Pancreas (tissue), 10 donors: Measurements from ENCODE around the gene TREML1. TPM values are rescaled to one million over a fixed set of nuclear protein-coding genes. Genes with fewer than 3 reads are reported as not detected.
"Not testable (repeated sequence)": the region's sequence is repeated elsewhere in the genome, so short reads cannot be mapped to it uniquely, and the experiment has no call there.

ENCODE experiments used
- ATAC-seq, 4 donors: fragments of 200-7000 bp; cut with Tn5 transposase; one replicate each; pipeline versions ENCODE4 v1.8.0 to v1.9.1; 2020; ENCODE audit warnings: mild to moderate bottlenecking in 4 of 4, moderate library complexity in 4 of 4
- DNase-seq, 6 donors: peaks; one replicate each; pipeline ENCODE4 v3.0.0-alpha.2; 2020
- FAIRE-seq: peaks from 2 replicates; lab custom pipeline; 2012; peaks lifted over from hg19 to GRCh38; lab: Jason Lieb, UNC
- H3K27ac ChIP-seq, 4 donors: fragments of 200-600 bp; sonication (generic); 1 replicate in 3 of 4; 2 replicates in 1 of 4; pipeline versions ENCODE4 v1.5.0 to v1.8.0; 2020
- H3K27me3 ChIP-seq, 4 donors: fragments of 200-600 bp; one replicate each; pipeline ENCODE4 v1.8.0; 2021
- H3K36me3 ChIP-seq, 3 donors: fragments of 200-600 bp; sonication (generic) in 1 of 3; one replicate each; pipeline versions ENCODE4 v1.5.0 to v1.8.0; 2020 to 2021
- H3K4me1 ChIP-seq, 3 donors: fragments of 200-600 bp; one replicate each; pipeline ENCODE4 v1.8.0; 2021
- H3K4me3 ChIP-seq, 4 donors: fragments of 200-600 bp; sonication (generic) in 2 of 4; one replicate each; pipeline versions ENCODE4 v1.5.0 to v1.8.0; 2020 to 2021
- H3K9me3 ChIP-seq, 4 donors: fragments of 200-600 bp; one replicate each; pipeline ENCODE4 v1.8.0; 2021
- WGBS, 2 donors: extraction: QIAGEN DNeasy Blood & Tissue Kit; methylation state at CpG; one replicate each; pipeline ENCODE4 v1.1.7; 2013; 5-methylcytosine and 5-hydroxymethylcytosine counted together
- intact Hi-C, 3 donors: fragments of 100-400 bp; cut with DNase I; formaldehyde crosslinking; loops; one replicate each; pipeline versions ENCODE4 v1.11.1 to v1.14.2; 2022
- polyA plus RNA-seq, 2 donors: library from polyadenylated mRNA; stranded (reverse); fragments of 200-250 nt; gene quantifications; one replicate each; pipeline ENCODE4 v1.2.3, GENCODE V29; 2013
- total RNA-seq, 6 donors: library from RNA; stranded (reverse); fragmentation: NEBNext Ultra II Directional in 4 of 6; extraction: Animal tissue kit (Norgen Biotek cat#: 25700) in 4 of 6; gene quantifications; one replicate each; pipeline versions ENCODE4 v1.2.1 to v1.2.4, GENCODE V29; 2021 to 2023
- TF ChIP-seq, protein P1 (sequence below), 4 donors: fragments of 200-600 bp; sonication (generic) in 3 of 4; IDR thresholded peaks; one replicate each; pipeline versions ENCODE4 v1.5.0 to v1.8.0; 2021; ENCODE audit warnings: antibody characterized with exemption in 4 of 4
- donor health status: healthy with polysubstance abuse.
- donor health status: DM: no; HTN: no; CAD: no; lungs with moderate emphysema.
- donor health status: DM: no; HTN: no; CAD: no.
- donor health status: control.
- donor health status: control.
- donor health status: Bipolar disorder and iron deficiency.
- donor health status: DM: yes; HTN: yes; CAD: no.
- donor health status: DM: no; HTN: no; CAD: no.
- donor health status: DM: no; HTN: no; CAD: no.
- donor health status: DM: yes; HTN: yes; CAD: no.

Gene TREML1
- total and polyA plus RNA-seq, 8 donors, result 0.19 to 0.84 (median 0.28) TPM; not detected in 4

DNA sequence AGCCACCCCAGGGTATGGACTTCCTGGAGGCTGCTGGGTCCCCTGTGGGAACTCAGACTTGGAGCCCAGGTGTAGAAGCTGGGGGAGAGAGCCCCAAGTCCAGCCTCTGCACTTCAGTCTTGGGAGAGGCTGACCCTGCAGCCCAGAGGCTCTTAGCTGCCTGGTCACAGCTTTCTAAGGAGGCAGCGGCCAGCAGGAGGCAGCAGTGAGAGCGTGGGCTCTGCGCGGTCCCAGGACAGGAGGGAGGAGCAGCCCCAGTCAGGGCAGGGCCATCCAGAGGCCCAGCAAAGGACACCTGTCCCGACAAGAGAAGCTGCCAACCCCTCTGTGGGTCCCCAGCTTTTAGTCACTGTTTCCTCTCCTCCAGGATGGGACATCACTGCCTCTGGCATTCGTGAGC, 37.4 kb upstream of the TREML1 start:
- 14 to 19% methylated on average over 5 to 6 of the region's 6 CpGs for WGBS, 2 donors
- peak in 3 of 4 donors; percentile 62 to 90 (median 70) for ATAC-seq

DNA sequence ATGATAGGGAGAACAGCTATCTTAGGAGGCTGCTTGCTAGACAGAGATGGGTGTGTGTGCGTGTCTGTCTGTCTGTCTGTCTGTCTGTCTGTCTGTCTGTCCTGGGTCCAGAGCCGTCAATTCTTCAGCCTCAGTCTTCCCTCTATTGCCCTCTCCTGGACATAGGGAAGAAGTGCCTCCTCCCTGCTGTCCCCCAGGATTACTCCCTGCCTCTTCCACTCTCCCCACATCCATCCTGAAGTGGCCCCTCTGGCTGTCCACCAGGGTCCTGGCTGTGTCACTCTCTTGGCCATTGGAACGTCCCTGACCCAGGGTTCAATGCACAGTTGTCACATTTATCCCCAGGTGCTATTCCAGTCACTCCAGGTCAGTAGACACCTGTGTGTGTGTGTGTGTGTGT, 36.6 kb upstream of the TREML1 start:
- Histone ChIP-seq H3K27ac (no peak overlapping the region), H3K9me3 (no peaks in the 10 kb centered on the region), H3K4me1 (no peaks in the 10 kb centered on the region), H3K27me3 (no peaks in the 10 kb centered on the region), H3K36me3 (no peaks in the 10 kb centered on the region), H3K4me3 (no peak overlapping the region)
- DNase-seq, result no peak
- intact Hi-C loops, result no loop called here
- no peak for ATAC-seq
- TF ChIP-seq, protein P1, sequence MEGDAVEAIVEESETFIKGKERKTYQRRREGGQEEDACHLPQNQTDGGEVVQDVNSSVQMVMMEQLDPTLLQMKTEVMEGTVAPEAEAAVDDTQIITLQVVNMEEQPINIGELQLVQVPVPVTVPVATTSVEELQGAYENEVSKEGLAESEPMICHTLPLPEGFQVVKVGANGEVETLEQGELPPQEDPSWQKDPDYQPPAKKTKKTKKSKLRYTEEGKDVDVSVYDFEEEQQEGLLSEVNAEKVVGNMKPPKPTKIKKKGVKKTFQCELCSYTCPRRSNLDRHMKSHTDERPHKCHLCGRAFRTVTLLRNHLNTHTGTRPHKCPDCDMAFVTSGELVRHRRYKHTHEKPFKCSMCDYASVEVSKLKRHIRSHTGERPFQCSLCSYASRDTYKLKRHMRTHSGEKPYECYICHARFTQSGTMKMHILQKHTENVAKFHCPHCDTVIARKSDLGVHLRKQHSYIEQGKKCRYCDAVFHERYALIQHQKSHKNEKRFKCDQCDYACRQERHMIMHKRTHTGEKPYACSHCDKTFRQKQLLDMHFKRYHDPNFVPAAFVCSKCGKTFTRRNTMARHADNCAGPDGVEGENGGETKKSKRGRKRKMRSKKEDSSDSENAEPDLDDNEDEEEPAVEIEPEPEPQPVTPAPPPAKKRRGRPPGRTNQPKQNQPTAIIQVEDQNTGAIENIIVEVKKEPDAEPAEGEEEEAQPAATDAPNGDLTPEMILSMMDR (IDR thresholded peaks at IDR 0.05), result no peak
- WGBS, 2 donors, result 60 to 73% methylated on average over 3 of the region's 3 CpGs
- no peak for FAIRE-seq

More for the DNA sequence above, 37.4 kb upstream of the TREML1 start:
- FAIRE-seq, result no peak
- no peak overlapping the region for H3K4me3 ChIP-seq
- H3K4me1 ChIP-seq, result no peaks in the 10 kb centered on the region
- TF ChIP-seq, protein P1 (IDR thresholded peaks at IDR 0.05), result peak in 1 of 4 donors; percentile 40
- no peaks in the 10 kb centered on the region for H3K36me3 ChIP-seq
- H3K27me3 ChIP-seq, result no peaks in the 10 kb centered on the region
- H3K9me3 ChIP-seq, result no peaks in the 10 kb centered on the region
- peak in 2 of 6 donors; percentile 41 to 67 for DNase-seq
- intact Hi-C loops, result no loop called here
- no peak overlapping the region for H3K27ac ChIP-seq

DNA sequence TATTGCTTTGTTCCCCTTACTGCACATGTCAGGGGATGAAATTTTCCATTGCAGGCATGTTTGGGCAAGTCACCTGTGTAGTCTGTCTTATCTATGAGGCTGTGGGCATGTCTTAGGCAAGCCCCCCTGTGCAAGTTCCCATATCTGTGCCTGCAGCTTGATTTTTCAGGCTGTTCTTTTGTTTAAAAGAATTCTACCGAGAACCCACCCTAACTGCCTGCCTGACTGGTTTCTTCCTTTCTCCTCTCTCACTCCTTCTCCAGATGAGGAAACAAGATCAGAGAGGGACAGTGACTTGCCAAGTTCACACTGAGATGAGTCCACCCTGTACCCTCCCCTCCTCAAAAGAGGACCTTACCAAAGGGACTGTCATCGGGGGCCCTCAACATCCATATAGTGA, 35.8 kb upstream of the TREML1 start:
- 97 to 100% methylated on average over 2 of the region's 2 CpGs for WGBS, 2 donors
- Histone ChIP-seq H3K27ac (no peak overlapping the region), H3K36me3 (no peaks in the 10 kb centered on the region), H3K4me3 (no peak overlapping the region), H3K4me1 (no peaks in the 10 kb centered on the region), H3K27me3 (no peaks in the 10 kb centered on the region), H3K9me3 (no peaks in the 10 kb centered on the region)
- ATAC-seq, result no peak
- FAIRE-seq, result no peak
- TF ChIP-seq, protein P1 (IDR thresholded peaks at IDR 0.05), result no peak
- intact Hi-C loops, result no loop called here
- no peak for DNase-seq

DNA sequence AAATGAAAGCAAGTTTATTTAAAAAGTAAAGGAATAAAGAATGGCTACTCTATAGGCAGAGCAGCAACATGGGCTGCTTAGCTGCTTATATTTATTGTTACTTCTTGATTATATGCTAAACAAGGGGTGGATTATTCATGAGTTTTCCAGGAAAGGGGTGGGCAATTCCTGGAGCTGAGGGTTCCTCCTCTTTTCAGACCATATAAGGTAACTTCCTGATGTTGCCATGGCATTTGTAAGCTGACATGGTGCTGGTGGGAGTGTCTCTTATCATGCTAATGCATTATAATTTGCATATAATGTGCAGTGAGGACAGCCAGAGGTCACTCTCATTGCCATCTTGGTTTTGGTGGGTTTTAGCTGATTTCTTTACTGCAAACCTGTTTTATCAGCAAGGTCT, 34.9 kb upstream of the TREML1 start:
- H3K4me3 ChIP-seq, DNase-seq, H3K27ac ChIP-seq, ATAC-seq, H3K9me3 ChIP-seq, H3K4me1 ChIP-seq, H3K27me3 ChIP-seq, FAIRE-seq, H3K36me3 ChIP-seq, intact Hi-C loops: not testable (repeated sequence)

DNA sequence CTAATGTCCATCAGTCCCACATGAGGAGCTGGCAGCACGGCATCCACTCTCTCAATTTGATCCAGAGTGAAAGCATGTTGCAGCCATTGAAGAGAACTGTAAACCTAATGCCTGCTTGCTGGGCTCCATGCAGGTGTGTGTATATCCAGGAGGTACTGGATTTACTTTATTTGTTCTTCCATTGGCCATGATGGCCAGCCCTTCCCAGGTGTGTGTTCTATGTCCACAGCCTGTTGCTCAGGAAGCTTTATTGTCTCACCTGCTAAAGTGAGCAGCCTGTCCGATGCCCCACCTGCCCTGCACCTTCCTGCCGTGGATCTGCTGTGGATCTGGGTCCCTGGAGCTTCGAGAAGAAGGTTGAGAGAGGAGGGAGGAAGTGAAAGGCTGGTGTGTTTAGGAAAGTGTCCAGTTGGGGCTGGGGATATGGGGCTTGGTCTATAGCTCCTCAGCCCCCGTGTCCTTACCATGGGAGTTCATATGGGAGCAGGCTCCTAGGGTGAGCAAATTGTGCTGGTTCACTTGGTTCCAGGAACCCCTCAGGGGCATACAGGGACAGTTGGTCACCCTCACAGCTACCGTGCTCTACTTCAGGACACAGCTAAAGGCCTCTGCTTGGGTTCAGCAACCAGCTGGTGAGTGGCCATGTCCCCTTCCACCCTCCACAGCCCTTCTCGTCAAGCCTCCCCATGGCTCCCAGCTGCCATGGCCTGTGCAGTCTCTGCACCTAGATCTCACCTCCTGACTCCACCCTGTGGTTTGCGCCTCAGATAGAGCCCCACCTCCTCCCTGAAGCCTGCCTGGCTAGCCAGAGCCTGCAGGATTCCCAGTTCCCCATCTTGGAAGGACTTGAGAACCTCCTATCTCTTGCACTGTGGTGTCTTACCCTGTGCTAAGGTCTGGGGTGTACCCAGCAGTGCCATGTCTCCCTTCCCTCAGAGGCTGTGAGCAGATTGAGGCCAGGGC, 34.1 kb upstream of the TREML1 start:
- TF ChIP-seq, protein P1 (IDR thresholded peaks at IDR 0.05), result no peak
- 80 to 87% methylated on average over 8 of the region's 8 CpGs for WGBS, 2 donors
- ATAC-seq, result no peak
- Histone ChIP-seq H3K27ac (no peak overlapping the region), H3K4me3 (no peak overlapping the region), H3K4me1 (no peaks in the 10 kb centered on the region), H3K36me3 (no peaks in the 10 kb centered on the region), H3K27me3 (no peaks in the 10 kb centered on the region), H3K9me3 (no peaks in the 10 kb centered on the region)
- no peak for DNase-seq
- no peak for FAIRE-seq
- intact Hi-C loops, result no loop called here
